ENCODE measurements around the gene CEBPG. TPM values are rescaled to one million over a fixed set of nuclear protein-coding genes. Genes with fewer than 3 reads are reported as not detected.

Gene CEBPG
- total and polyA plus RNA-seq, 8 donors = 17.8 to 26.4 (median 19.3) TPM

DNA sequence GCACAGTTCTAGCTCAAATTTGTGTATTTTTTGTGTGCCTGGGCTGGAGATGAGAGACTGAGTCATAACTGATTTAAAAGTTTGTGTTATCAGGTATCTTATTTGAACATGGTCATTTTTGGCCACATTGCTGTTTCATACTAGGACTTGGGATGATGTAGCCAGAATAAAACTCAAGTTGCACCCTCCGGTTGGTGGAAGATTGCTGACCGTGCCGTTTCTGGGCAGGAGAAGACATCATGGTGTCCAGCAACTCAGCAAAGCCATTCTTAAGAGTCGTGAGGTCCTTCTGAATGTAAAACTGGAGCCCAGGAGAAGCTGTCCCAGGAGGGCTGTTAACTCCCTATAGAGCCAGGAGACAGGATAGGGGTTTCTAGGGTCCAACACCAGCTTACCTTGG lies 7.6 kb downstream of the CEBPG start:
- Histone ChIP-seq H3K4me1 (peaks cover 4 to 26% of the 10 kb centered on the region in 2 donors), H3K36me3 (peaks cover 0 to 27% of the 10 kb centered on the region in 2 donors), H3K9me3 (no peaks in the 10 kb centered on the region), H3K27me3 (no peaks in the 10 kb centered on the region), H3K27ac (no peak overlapping the region), H3K4me3 (no peak overlapping the region)
- DNase-seq = no peak
- no peak for ATAC-seq
- TF ChIP-seq, protein P1, sequence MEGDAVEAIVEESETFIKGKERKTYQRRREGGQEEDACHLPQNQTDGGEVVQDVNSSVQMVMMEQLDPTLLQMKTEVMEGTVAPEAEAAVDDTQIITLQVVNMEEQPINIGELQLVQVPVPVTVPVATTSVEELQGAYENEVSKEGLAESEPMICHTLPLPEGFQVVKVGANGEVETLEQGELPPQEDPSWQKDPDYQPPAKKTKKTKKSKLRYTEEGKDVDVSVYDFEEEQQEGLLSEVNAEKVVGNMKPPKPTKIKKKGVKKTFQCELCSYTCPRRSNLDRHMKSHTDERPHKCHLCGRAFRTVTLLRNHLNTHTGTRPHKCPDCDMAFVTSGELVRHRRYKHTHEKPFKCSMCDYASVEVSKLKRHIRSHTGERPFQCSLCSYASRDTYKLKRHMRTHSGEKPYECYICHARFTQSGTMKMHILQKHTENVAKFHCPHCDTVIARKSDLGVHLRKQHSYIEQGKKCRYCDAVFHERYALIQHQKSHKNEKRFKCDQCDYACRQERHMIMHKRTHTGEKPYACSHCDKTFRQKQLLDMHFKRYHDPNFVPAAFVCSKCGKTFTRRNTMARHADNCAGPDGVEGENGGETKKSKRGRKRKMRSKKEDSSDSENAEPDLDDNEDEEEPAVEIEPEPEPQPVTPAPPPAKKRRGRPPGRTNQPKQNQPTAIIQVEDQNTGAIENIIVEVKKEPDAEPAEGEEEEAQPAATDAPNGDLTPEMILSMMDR (IDR thresholded peaks at IDR 0.05) = no peak
- intact Hi-C loops (cut with DNase I) = no loop called here

DNA sequence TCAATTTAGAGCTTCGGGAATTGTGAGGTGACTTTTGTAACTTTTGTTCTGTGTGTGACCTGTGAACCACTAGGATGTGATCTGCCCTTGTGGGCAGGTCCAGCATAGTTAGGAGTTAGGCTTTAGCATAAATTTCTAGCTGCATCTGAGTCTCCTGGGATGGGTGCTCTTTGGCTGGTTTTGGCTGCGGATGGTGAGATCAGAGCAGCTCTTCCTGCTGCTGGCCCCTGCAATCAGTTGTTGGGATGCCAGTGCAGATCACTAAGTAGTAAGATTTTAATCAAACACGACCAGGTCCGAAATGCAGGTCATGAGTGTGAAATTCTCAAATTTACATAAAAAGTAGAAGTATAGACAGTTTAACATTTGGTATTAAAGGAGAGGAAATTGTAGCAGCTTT lies 8.5 kb downstream of the CEBPG start:
- Histone ChIP-seq H3K4me3 (no peak overlapping the region), H3K27ac (no peak overlapping the region), H3K9me3 (no peaks in the 10 kb centered on the region), H3K36me3 (peaks cover 0 to 36% of the 10 kb centered on the region in 2 donors), H3K27me3 (no peaks in the 10 kb centered on the region), H3K4me1 (peaks cover 0 to 17% of the 10 kb centered on the region in 2 donors)
- TF ChIP-seq, protein P1 (IDR thresholded peaks at IDR 0.05) = no peak
- ATAC-seq = no peak
- DNase-seq = no peak
- intact Hi-C loops (cut with DNase I) = no loop called here

DNA sequence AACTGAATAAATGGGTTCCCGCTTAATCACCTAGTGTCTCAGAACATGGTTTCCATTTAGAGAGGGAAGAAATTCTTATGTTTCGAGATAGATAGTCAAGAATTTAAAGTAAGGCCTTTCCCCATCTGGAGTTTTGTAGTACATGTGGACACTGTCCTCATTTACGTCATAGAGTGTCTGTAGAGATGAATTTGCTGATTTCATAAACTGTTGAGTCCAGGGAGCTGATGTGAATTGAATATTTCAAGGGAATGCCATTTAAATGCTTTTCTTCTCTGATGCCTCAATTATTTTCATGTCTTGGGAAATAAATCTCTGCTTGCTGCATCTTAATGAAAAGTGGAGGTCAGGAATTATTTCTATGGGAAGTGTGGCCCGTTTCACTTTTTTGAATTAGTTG lies 9.5 kb downstream of the CEBPG start:
- Histone ChIP-seq H3K4me3 (no peak overlapping the region), H3K36me3 (peaks cover 0 to 46% of the 10 kb centered on the region in 2 donors), H3K4me1 (peaks cover 0 to 9% of the 10 kb centered on the region in 2 donors), H3K27me3 (no peaks in the 10 kb centered on the region), H3K9me3 (no peaks in the 10 kb centered on the region), H3K27ac (no peak overlapping the region)
- intact Hi-C loops (cut with DNase I) = no loop called here
- DNase-seq (no peak), ATAC-seq (no peak)
- TF ChIP-seq, protein P1 (IDR thresholded peaks at IDR 0.05) = no peak

DNA sequence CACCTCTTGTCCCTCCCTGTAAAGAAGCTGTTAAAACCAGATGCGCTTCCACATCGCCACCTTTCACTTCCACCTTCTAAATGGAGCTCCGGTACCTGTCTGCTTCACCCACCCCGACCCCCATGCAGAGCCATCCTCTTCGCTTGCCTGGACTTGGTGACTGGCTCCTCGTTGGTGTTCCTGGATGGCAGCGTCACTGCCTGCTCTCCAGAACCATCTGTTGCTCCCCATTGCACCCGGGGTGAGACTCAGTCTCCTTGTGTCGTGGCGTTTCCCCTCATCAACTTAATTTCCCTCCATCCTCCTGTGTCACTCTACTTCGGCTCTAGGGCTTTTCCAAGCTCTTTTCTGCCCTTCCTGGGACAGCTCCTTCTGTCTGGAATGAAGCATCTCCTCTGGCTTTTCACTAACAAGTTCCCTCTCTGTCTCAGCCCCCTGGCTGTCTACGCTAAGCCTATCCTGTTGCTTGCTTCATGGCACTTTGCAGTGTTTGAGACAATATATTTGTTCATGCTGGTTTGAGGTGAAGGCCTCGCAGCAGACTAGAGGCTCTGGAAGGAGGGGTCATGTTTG lies 10.3 kb downstream of the CEBPG start:
- intact Hi-C loops (cut with DNase I) = no loop called here
- TF ChIP-seq, protein P1 (IDR thresholded peaks at IDR 0.05) = no peak
- Histone ChIP-seq H3K9me3 (no peaks in the 10 kb centered on the region), H3K27ac (no peak overlapping the region), H3K4me1 (peaks cover 4 to 15% of the 10 kb centered on the region in 2 donors), H3K36me3 (peaks cover 0 to 46% of the 10 kb centered on the region in 2 donors), H3K4me3 (no peak overlapping the region), H3K27me3 (no peaks in the 10 kb centered on the region)
- ATAC-seq (no peak), DNase-seq (no peak)

DNA sequence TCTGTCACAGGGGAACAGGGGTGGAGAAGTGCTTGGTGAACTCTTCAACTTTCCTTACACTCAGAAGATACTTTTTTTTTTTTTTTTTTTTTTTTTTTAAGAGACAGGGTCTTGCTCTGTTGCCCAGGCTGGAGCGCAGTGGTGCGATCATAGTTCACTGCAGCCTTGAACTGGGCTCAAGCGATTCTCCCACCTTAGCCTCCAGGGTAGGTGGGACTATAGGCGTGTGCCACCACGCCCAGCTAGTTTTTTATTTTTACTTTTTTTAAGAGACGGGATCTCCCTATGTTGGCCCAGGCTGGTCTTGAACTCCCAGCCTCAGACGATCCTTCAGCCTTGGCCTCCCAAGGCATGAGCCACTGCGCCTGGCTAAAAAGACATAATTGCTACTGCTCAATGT lies 11.5 kb downstream of the CEBPG start:
- H3K4me1 ChIP-seq = peaks cover 15 to 21% of the 10 kb centered on the region in 2 donors
- no peak for DNase-seq
- peaks cover 0 to 41% of the 10 kb centered on the region in 2 donors for H3K36me3 ChIP-seq
- no peak overlapping the region for H3K4me3 ChIP-seq
- intact Hi-C loops (cut with DNase I) = no loop called here
- TF ChIP-seq, protein P1 (IDR thresholded peaks at IDR 0.05) = no peak
- no peak for ATAC-seq
- no peaks in the 10 kb centered on the region for H3K9me3 ChIP-seq
- no peaks in the 10 kb centered on the region for H3K27me3 ChIP-seq
- H3K27ac ChIP-seq = no peak overlapping the region

Data from left lung (tissue), 10 donors.